ENCODE data around the gene DUSP22. TPM values are rescaled to one million over a fixed set of nuclear protein-coding genes. Genes with fewer than 3 reads are reported as not detected.

Gene DUSP22
- total and polyA plus RNA-seq, 4 donors, result 9.5 to 31.0 (median 20.1) TPM

DNA sequence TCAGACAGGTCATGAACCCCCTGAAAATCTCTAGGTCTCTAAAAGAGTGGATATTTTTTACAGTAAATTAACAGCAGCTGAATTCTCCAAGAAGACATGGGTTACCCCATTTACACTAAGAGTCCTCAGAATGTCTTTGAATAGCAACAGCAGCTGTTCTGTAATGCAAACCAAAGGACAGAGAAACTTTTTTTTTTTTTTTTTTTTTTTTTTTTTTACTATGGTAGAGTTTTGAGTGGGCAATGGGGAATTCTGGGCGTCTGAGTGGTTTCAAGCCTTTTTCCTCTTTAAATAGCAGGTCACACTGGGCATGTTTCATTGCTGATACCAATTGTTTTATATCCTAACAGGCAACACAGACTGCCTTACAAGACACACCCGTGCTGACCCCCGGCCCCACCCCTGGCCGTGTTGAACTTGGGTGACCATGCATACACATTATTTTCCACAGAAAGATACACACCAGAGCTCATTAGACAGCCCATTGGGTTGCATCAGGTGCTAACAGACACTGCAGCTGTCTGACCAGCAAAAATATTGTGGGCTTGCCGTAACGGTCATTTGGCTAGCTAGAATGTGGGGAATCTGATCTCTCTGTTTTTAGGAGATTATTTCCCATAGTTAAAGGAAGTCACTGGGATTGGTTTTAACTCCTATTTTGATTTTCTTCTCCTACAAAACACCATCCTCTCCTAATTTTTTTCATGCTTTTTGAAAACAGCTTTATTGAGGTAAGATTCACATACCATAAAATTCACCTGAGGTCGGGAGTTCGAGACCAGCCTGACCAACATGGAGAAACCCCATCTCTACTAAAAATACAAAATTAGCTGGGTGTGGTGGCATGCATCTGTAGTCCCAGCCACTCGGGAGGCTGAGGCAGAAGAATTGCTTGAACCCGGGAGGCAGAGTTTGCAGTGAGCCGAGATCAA lies 72.6 kb downstream of the DUSP22 start:
- Histone ChIP-seq H3K27me3 (ENCODE audit: control insufficient read depth in 4 of 4, insufficient read depth in 4 of 4, low read length in 3 of 4) (peaks cover 0 to 3% (median 0%) of the 10 kb centered on the region in 4 donors), H3K36me3 (ENCODE audit: control insufficient read depth in 4 of 4, insufficient read depth in 3 of 4, low read depth in 1 of 4, low read length in 3 of 4) (no peaks in the 10 kb centered on the region), H3K4me1 (ENCODE audit: control insufficient read depth in 4 of 4, insufficient read depth in 4 of 4, low read length in 3 of 4) (peaks cover 2 to 6% (median 5%) of the 10 kb centered on the region in 4 donors), H3K27ac (ENCODE audit: low read depth in 1 of 2, low read length in 2 of 2) (no peak overlapping the region), H3K9ac (ENCODE audit: low read depth in 1 of 2, low read length in 2 of 2) (no peak overlapping the region), H3K9me3 (ENCODE audit: control insufficient read depth in 4 of 4, low read length in 3 of 4) (peaks cover 0 to 12% (median 3%) of the 10 kb centered on the region in 4 donors), H3K4me3 (ENCODE audit: low read depth in 1 of 3, low read length in 3 of 3) (no peak overlapping the region)
- TF ChIP-seq RAD21 (IDR thresholded peaks at IDR 0.05) (no peak), NR2F2 (IDR thresholded peaks at IDR 0.05) (no peak), HNF4A (conservative IDR thresholded peaks at IDR 0.05) (no peak), SP1 (IDR thresholded peaks at IDR 0.05) (no peak), RXRA (IDR thresholded peaks at IDR 0.05) (no peak), TAF1 (conservative IDR thresholded peaks at IDR 0.05) (no peak), HNF4G (IDR thresholded peaks at IDR 0.05) (no peak), JUND (IDR thresholded peaks at IDR 0.05) (no peak), GABPA (IDR thresholded peaks at IDR 0.05 in 1 of 2, conservative IDR thresholded peaks at IDR 0.05 in 1 of 2) (no peak), YY1 (IDR thresholded peaks at IDR 0.05) (no peak), FOXA2 (IDR thresholded peaks at IDR 0.05) (no peak), FOXA1 (IDR thresholded peaks at IDR 0.05) (no peak), EGR1 (IDR thresholded peaks at IDR 0.05; ENCODE audit: low read depth in 2 of 2) (no peak)
- TF ChIP-seq, protein P1, sequence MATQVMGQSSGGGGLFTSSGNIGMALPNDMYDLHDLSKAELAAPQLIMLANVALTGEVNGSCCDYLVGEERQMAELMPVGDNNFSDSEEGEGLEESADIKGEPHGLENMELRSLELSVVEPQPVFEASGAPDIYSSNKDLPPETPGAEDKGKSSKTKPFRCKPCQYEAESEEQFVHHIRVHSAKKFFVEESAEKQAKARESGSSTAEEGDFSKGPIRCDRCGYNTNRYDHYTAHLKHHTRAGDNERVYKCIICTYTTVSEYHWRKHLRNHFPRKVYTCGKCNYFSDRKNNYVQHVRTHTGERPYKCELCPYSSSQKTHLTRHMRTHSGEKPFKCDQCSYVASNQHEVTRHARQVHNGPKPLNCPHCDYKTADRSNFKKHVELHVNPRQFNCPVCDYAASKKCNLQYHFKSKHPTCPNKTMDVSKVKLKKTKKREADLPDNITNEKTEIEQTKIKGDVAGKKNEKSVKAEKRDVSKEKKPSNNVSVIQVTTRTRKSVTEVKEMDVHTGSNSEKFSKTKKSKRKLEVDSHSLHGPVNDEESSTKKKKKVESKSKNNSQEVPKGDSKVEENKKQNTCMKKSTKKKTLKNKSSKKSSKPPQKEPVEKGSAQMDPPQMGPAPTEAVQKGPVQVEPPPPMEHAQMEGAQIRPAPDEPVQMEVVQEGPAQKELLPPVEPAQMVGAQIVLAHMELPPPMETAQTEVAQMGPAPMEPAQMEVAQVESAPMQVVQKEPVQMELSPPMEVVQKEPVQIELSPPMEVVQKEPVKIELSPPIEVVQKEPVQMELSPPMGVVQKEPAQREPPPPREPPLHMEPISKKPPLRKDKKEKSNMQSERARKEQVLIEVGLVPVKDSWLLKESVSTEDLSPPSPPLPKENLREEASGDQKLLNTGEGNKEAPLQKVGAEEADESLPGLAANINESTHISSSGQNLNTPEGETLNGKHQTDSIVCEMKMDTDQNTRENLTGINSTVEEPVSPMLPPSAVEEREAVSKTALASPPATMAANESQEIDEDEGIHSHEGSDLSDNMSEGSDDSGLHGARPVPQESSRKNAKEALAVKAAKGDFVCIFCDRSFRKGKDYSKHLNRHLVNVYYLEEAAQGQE (IDR thresholded peaks at IDR 0.05), result no peak
- TF ChIP-seq, protein P2, sequence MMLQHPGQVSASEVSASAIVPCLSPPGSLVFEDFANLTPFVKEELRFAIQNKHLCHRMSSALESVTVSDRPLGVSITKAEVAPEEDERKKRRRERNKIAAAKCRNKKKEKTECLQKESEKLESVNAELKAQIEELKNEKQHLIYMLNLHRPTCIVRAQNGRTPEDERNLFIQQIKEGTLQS (IDR thresholded peaks at IDR 0.05), result no peak
- TF ChIP-seq, protein P3, sequence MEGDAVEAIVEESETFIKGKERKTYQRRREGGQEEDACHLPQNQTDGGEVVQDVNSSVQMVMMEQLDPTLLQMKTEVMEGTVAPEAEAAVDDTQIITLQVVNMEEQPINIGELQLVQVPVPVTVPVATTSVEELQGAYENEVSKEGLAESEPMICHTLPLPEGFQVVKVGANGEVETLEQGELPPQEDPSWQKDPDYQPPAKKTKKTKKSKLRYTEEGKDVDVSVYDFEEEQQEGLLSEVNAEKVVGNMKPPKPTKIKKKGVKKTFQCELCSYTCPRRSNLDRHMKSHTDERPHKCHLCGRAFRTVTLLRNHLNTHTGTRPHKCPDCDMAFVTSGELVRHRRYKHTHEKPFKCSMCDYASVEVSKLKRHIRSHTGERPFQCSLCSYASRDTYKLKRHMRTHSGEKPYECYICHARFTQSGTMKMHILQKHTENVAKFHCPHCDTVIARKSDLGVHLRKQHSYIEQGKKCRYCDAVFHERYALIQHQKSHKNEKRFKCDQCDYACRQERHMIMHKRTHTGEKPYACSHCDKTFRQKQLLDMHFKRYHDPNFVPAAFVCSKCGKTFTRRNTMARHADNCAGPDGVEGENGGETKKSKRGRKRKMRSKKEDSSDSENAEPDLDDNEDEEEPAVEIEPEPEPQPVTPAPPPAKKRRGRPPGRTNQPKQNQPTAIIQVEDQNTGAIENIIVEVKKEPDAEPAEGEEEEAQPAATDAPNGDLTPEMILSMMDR (IDR thresholded peaks at IDR 0.05; ENCODE audit: low read depth, low read length, missing input control), result no peak
- TF ChIP-seq, protein P4, sequence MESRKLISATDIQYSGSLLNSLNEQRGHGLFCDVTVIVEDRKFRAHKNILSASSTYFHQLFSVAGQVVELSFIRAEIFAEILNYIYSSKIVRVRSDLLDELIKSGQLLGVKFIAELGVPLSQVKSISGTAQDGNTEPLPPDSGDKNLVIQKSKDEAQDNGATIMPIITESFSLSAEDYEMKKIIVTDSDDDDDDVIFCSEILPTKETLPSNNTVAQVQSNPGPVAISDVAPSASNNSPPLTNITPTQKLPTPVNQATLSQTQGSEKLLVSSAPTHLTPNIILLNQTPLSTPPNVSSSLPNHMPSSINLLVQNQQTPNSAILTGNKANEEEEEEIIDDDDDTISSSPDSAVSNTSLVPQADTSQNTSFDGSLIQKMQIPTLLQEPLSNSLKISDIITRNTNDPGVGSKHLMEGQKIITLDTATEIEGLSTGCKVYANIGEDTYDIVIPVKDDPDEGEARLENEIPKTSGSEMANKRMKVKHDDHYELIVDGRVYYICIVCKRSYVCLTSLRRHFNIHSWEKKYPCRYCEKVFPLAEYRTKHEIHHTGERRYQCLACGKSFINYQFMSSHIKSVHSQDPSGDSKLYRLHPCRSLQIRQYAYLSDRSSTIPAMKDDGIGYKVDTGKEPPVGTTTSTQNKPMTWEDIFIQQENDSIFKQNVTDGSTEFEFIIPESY (IDR thresholded peaks at IDR 0.05), result no peak
- TF ChIP-seq, protein P5, sequence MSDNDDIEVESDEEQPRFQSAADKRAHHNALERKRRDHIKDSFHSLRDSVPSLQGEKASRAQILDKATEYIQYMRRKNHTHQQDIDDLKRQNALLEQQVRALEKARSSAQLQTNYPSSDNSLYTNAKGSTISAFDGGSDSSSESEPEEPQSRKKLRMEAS (IDR thresholded peaks at IDR 0.05), result no peak
- WGBS, result 78% methylated on average over 11 of the region's 11 CpGs
- no peak for DNase-seq (ENCODE audit: low spot score)
